A549 (cell line): ENCODE results near the gene MRFAP1L1. TPM values are rescaled to one million over a fixed set of nuclear protein-coding genes. Genes with fewer than 3 reads are reported as not detected.

Experiments
- ATAC-seq, 2 experiments: fragments of 200-7000 bp in 1 of 2; fragments of >200 bp in 1 of 2; cut with Nextera tagmentation in 1 of 2; cut with Tn5 transposase in 1 of 2; 3 replicates each; pipeline versions ENCODE4 v1.8.0 to v1.9.1; 2018 to 2020; ENCODE audit warnings: mild to moderate bottlenecking in 1 of 2, moderate library complexity in 1 of 2
- CTCF ChIA-PET: fragments of 300-600 bp; sonication (Branson Sonifier 250); formaldehyde crosslinking; extraction: SDS; loops from one replicate; lab custom pipeline; 2021; ENCODE audit warnings: antibody characterized with exemption, inconsistent platforms; lab: Yijun Ruan, JAX
- POLR2A ChIA-PET: fragments of 350-600 bp; formaldehyde crosslinking; extraction: SDS; loops from one replicate; lab custom pipeline; 2021; ENCODE audit warnings: antibody characterized with exemption, inconsistent platforms; lab: Yijun Ruan, JAX
- DNase-seq, 2 experiments: peaks; one replicate each; pipeline versions ENCODE4 v3.0.0 to v3.0.0-alpha.2; 2011 to 2016; ENCODE audit warnings: low read depth in 1 of 2, low spot score in 1 of 2
- FAIRE-seq: peaks from 2 replicates; lab custom pipeline; 2011; peaks lifted over from hg19 to GRCh38; lab: Jason Lieb, UNC
- H3K27ac ChIP-seq, 2 experiments: fragments of >200 bp; sonication (Bioruptor Twin); formaldehyde crosslinking; 3 replicates each; pipeline ENCODE4 v1.5.1; 2016 to 2017
- H3K4me1 ChIP-seq: fragments of >200 bp; sonication (Bioruptor Twin); formaldehyde crosslinking; 3 replicates; pipeline ENCODE4 v1.6.1; 2016
- H3K4me2 ChIP-seq: fragments of >200 bp; sonication (Bioruptor Twin); formaldehyde crosslinking; 3 replicates; pipeline ENCODE4 v1.6.1; 2016
- H3K4me3 ChIP-seq: fragments of >200 bp; sonication (Bioruptor Twin); formaldehyde crosslinking; 3 replicates; pipeline ENCODE4 v1.5.1; 2016
- H3K9me3 ChIP-seq: fragments of >200 bp; sonication (Bioruptor Twin); formaldehyde crosslinking; 3 replicates; pipeline ENCODE4 v1.6.1; 2016
- BHLHE40 ChIP-seq: IDR thresholded peaks from 2 replicates; pipeline ENCODE4 v1.6.1; 2012; ENCODE audit warnings: low read depth, low read length, inconsistent platforms
- CBX2 ChIP-seq: fragments of 200-600 bp; sonication (generic); IDR thresholded peaks from 2 replicates; pipeline ENCODE4 v1.6.1; 2016; ENCODE audit warnings: low read depth, mild to moderate bottlenecking, borderline replicate concordance
- CHD2 ChIP-seq: fragments of 150-350 bp; IDR thresholded peaks from 2 replicates; pipeline ENCODE4 v1.6.1; 2014; ENCODE audit warnings: low read length; ENCODE audit not compliant: partially characterized antibody
- EHF ChIP-seq: fragments of 250-450 bp; sonication (Bioruptor Pico); IDR thresholded peaks from 2 replicates; pipeline ENCODE4 v1.5.0; 2020; ENCODE audit warnings: mild to moderate bottlenecking
- ESRRA ChIP-seq: fragments of 150-350 bp; IDR thresholded peaks from 2 replicates; pipeline ENCODE4 v1.6.1; 2014; ENCODE audit warnings: mild to moderate bottlenecking, low read length, borderline replicate concordance
- HOXA7 ChIP-seq: fragments of 250-450 bp; sonication (Bioruptor Pico); IDR thresholded peaks from 2 replicates; pipeline ENCODE4 v1.5.0; 2020; ENCODE audit warnings: mild to moderate bottlenecking, moderate library complexity
- JUN ChIP-seq, 2 experiments: fragments of >200 bp; sonication (Bioruptor Twin); formaldehyde crosslinking; IDR thresholded peaks; 2 replicates in 1 of 2; 3 replicates in 1 of 2; pipeline ENCODE4 v1.6.1; 2016 to 2017
- KDM5A ChIP-seq: fragments of 200-600 bp; sonication (generic); IDR thresholded peaks from 2 replicates; pipeline ENCODE4 v1.6.1; 2016; ENCODE audit warnings: antibody characterized with exemption, mild to moderate bottlenecking
- MAZ ChIP-seq: fragments of 150-350 bp; IDR thresholded peaks from 2 replicates; pipeline ENCODE4 v1.6.1; 2014; ENCODE audit warnings: antibody characterized with exemption, low read depth, low read length, borderline replicate concordance
- NFE2L2 ChIP-seq: fragments of 150-350 bp; conservative IDR thresholded peaks from 2 replicates; pipeline ENCODE4 v1.6.1; 2014; ENCODE audit warnings: low read length
- NR3C1 ChIP-seq: fragments of >200 bp; sonication (Bioruptor Twin); formaldehyde crosslinking; IDR thresholded peaks from 3 replicates; pipeline ENCODE4 v1.6.1; 2017
- POLR2A ChIP-seq: IDR thresholded peaks from 2 replicates; pipeline ENCODE4 v1.6.1; 2012; ENCODE audit warnings: mild to moderate bottlenecking, low read length
- POLR2AphosphoS2 ChIP-seq: conservative IDR thresholded peaks from 2 replicates; pipeline ENCODE4 v1.6.1; 2012; ENCODE audit warnings: low read length, improper control_type of control experiment, inconsistent platforms
- RARB ChIP-seq: fragments of 250-450 bp; sonication (Bioruptor Pico); IDR thresholded peaks from 2 replicates; pipeline ENCODE4 v1.8.0; 2021; ENCODE audit warnings: mild to moderate bottlenecking, moderate library complexity
- RNF2 ChIP-seq: fragments of 200-600 bp; sonication (generic); IDR thresholded peaks from 2 replicates; pipeline ENCODE4 v1.6.1; 2016; ENCODE audit warnings: low read depth, mild to moderate bottlenecking, antibody characterized with exemption, moderate library complexity, borderline replicate concordance
- SMC3 ChIP-seq: fragments of >200 bp; sonication (Bioruptor Twin); formaldehyde crosslinking; IDR thresholded peaks from 3 replicates; pipeline ENCODE4 v1.6.1; 2018; ENCODE audit warnings: inconsistent platforms
- TFCP2L1 ChIP-seq: fragments of 250-450 bp; sonication (Bioruptor Pico); IDR thresholded peaks from 2 replicates; pipeline ENCODE4 v1.5.0; 2021; ENCODE audit warnings: mild to moderate bottlenecking
- ZSCAN20 ChIP-seq: fragments of 250-450 bp; sonication (Bioruptor Pico); IDR thresholded peaks from 2 replicates; pipeline ENCODE4 v1.8.0; 2022; ENCODE audit warnings: mild to moderate bottlenecking, moderate library complexity
- WGBS: methylation state at CpG from one replicate; pipeline ENCODE4 v1.1.6; 2017; ENCODE audit errors: missing lambda C conversion rate; 5-methylcytosine and 5-hydroxymethylcytosine counted together
- polyA plus RNA-seq, 4 experiments: library from polyadenylated mRNA; depleted of rRNA in 3 of 4; stranded (reverse); fragments of >200 nt; fragmentation: RNase III in 1 of 4; extraction: RNeasy Plus Mini Kit Qiagen cat#74134 plus additional on column Dnase treatment in 1 of 4; gene quantifications; 2 replicates in 3 of 4; 3 replicates in 1 of 4; pipeline ENCODE4 v1.2.3, GENCODE V29; 2011 to 2017
- TF ChIP-seq, protein P1 (sequence below): IDR thresholded peaks from 2 replicates; pipeline ENCODE4 v1.6.1; 2012
- TF ChIP-seq, protein P2 (sequence below): fragments of >200 bp; sonication (Bioruptor Twin); formaldehyde crosslinking; IDR thresholded peaks from 2 replicates; pipeline ENCODE4 v1.6.1; 2016
- TF ChIP-seq, protein P3 (sequence below): fragments of 250-450 bp; sonication (Bioruptor Pico); IDR thresholded peaks from 2 replicates; pipeline ENCODE4 v1.5.0; 2020; ENCODE audit warnings: low read depth, mild to moderate bottlenecking, moderate library complexity

Gene MRFAP1L1
- polyA plus RNA-seq, 2 of the 4 experiments (the other 2 are of a cell fraction): 46.1 to 78.2 TPM

DNA sequence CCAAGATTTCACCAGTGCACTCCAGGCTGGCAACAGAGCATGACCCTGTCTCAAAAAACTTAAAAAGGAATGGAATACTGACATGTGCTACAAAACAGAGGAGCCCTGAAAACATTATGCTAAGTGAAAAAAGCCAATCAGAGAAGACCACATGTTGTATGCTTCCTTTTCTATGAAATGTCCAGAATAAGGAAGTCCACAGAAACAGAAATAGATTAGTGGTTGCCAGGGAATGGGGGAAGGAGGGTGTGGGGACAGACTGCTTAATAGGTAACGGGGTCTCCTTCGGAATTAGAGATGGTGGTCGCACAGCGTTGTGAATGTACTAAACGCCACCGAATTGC, 42.8 kb upstream of the MRFAP1L1 start (continued):
- TF ChIP-seq, protein P1, sequence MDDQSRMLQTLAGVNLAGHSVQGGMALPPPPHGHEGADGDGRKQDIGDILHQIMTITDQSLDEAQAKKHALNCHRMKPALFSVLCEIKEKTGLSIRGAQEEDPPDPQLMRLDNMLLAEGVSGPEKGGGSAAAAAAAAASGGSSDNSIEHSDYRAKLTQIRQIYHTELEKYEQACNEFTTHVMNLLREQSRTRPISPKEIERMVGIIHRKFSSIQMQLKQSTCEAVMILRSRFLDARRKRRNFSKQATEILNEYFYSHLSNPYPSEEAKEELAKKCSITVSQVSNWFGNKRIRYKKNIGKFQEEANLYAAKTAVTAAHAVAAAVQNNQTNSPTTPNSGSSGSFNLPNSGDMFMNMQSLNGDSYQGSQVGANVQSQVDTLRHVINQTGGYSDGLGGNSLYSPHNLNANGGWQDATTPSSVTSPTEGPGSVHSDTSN: no peak

DNA sequence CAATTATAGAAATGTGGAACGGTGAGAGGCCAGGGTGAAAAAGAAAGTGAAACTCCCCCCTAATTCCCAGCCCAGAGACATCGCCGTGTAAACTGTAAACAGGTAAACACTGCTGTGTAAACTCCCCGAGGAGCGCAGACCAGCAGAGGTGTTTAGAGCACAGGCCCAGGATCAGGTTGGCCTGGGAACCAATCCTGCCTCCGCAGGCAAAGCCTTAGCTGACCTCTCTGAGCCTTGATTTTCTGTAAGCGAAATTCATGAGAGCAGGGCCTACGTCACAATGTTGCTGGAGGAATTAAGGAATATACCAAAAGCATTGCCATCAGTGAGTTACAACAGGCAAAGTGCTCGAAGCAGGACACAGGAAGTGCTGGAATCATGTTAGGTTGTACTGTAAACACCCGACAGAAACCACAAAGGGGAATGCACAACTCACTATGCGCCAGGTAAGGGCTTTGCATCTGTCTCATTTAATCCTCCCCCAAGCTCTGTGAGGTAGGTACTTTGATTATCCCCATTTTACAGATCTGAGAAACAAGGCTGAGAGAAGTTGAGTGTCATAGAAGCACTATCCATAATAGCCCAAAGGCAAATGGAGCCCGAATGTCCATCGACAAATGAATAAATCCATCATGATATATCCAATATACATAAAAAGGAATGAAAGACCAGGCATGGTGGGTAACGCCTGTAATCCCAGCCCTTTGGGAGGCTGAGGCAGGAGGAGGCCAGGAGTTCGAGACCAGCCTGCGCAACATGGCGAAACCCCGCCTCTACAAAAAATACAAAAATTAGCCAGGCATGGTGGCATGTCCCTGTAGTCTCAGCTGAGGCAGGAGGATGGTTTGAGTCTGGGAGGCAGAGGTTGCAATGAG, 42.2 kb upstream of the MRFAP1L1 start:
- 56% methylated on average over 18 of the region's 18 CpGs for WGBS
- TF ChIP-seq EHF (CRISPR knock-in tag) (no peak), MAZ (no peak), RARB (no peak), CBX2 (no peak), POLR2AphosphoS2 (no peak), JUN (IDR thresholded peaks at IDR 0.05) (no peak), NR3C1 (no peak), SMC3 (no peak), HOXA7 (CRISPR knock-in tag) (no peak), RNF2 (no peak), TFCP2L1 (CRISPR knock-in tag) (no peak), KDM5A (no peak), POLR2A (no peak), ZSCAN20 (CRISPR knock-in tag) (no peak), ESRRA (no peak), BHLHE40 (no peak), CHD2 (no peak)
- TF ChIP-seq, protein P2, sequence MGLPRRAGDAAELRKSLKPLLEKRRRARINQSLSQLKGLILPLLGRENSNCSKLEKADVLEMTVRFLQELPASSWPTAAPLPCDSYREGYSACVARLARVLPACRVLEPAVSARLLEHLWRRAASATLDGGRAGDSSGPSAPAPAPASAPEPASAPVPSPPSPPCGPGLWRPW: no peak
- TF ChIP-seq, protein P3, sequence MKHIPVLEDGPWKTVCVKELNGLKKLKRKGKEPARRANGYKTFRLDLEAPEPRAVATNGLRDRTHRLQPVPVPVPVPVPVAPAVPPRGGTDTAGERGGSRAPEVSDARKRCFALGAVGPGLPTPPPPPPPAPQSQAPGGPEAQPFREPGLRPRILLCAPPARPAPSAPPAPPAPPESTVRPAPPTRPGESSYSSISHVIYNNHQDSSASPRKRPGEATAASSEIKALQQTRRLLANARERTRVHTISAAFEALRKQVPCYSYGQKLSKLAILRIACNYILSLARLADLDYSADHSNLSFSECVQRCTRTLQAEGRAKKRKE: no peak
- FAIRE-seq: no peak
- ATAC-seq: no peak
- peaks cover 51% of the 10 kb centered on the region for H3K4me1 ChIP-seq
- no peak overlapping the region for H3K4me3 ChIP-seq
- peak overlapping the region; percentile 82 to 85; a peak in 3 of 6 replicates for H3K27ac ChIP-seq
- CTCF ChIA-PET: no interaction called here
- DNase-seq: no peak
- H3K9me3 ChIP-seq: no peaks in the 10 kb centered on the region
- peak overlapping the region; percentile 59 for H3K4me2 ChIP-seq
- POLR2A ChIA-PET: no interaction called here

DNA sequence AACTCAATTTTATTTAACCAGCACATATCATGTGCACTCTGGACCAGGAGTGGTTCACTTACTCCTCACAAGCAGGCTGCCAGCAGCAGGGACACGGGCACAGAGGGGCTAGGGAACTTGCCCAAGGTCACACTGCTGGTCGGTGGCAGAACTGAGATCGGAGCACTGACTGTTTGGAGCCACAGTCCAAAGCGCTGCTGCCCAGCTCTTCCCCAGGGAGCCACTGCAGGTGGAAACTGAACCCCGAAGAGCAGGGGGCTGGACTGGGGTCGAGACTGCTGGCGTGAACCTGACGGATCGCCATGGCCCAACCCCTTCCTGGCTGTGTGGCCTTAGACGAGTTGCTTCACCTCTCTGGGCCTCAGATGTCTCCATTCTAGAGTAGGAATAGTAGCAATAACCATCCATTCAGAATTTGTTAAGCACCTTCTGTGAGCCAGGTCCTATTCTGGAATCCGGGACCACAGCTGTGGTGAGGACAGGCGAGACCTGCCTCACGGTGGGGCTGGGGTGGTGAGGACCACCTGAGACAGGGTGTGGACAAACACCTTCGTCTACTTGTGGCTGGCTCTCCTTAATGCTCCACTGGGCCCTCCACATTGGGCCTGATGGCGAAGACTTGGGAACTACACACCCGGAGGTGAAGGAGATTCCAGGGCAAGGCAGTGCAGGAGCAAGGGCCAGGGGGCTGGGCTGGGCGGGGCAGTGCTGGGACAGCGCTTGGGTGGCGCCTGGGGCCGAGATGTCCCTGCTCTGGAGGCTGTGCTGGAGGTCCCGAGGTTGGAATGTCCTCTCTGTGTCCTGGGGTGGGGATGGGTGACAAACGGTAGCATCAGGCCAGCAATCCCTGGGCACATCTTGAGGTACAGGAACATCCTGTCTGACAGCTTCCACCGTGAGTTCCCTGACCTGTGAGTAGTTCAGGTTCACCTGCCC, 40.9 kb upstream of the MRFAP1L1 start:
- no peak for FAIRE-seq
- peak overlapping the region; percentile 59; the same call in 2 of the 3 replicates for H3K4me2 ChIP-seq

More for the DNA sequence above, 40.9 kb upstream of the MRFAP1L1 start:
- Histone ChIP-seq H3K27ac (peak overlapping the region; percentile 82 to 85), H3K4me1 (peaks cover 60% of the 10 kb centered on the region), H3K4me3 (no peak overlapping the region), H3K9me3 (no peaks in the 10 kb centered on the region)
- ChIA-PET CTCF (interaction anchor here (1.7 kb wide), 1 partner anchor 30 kb away, joined by 5 read pairs; no protein-coding TSS in a partner anchor), POLR2A (no interaction called here)
- 64% methylated on average over 10 of the region's 23 CpGs for WGBS
- ATAC-seq (no peak), DNase-seq (no peak)
- TF ChIP-seq NR3C1: no peak
- no peak for TF ChIP-seq NFE2L2
- TF ChIP-seq, all 56 proteins: peak for 0
